ENCODE data around the gene SLC39A10.

The SLC39A10 gene

GRCh38 chr2:195722075-195722474 is 65.0 kb downstream of the SLC39A10 start:
- no peak for DNase-seq (ENCODE audit: low spot score)

GRCh38 chr2:195727106-195727505 is 70.1 kb downstream of the SLC39A10 start:
- DNase-seq (ENCODE audit: low spot score): no peak

GRCh38 chr2:195730912-195731311 is 73.9 kb downstream of the SLC39A10 start:
- DNase-seq (ENCODE audit: low spot score): no peak

GRCh38 chr2:195732574-195732973 is 75.5 kb downstream of the SLC39A10 start:
- DNase-seq (ENCODE audit: low spot score): no peak

GRCh38 chr2:195733831-195734230 is 76.8 kb downstream of the SLC39A10 start:
- no peak for DNase-seq (ENCODE audit: low spot score)

- no peak for DNase-seq (ENCODE audit: low spot score)
Measured at GRCh38 chr2:195734395-195734794, 77.4 kb downstream of the SLC39A10 start.

GRCh38 chr2:195734931-195735330 is 77.9 kb downstream of the SLC39A10 start:
- no peak for DNase-seq (ENCODE audit: low spot score)

GRCh38 chr2:195735347-195735746 is 78.3 kb downstream of the SLC39A10 start:
- no peak for DNase-seq (ENCODE audit: low spot score)

- DNase-seq (ENCODE audit: low spot score): no peak
Measured at GRCh38 chr2:195737511-195738325, 80.7 kb downstream of the SLC39A10 start.

GRCh38 chr2:195741191-195741590 is 84.2 kb downstream of the SLC39A10 start:
- DNase-seq (ENCODE audit: low spot score): no peak

- peak; percentile 48 for DNase-seq (ENCODE audit: low spot score)
Measured at GRCh38 chr2:195756218-195756942, 99.4 kb downstream of the SLC39A10 start.

- DNase-seq (ENCODE audit: low spot score): no peak
Measured at GRCh38 chr2:195758846-195759245, 101.8 kb downstream of the SLC39A10 start.

GRCh38 chr2:195759877-195760276 is 102.9 kb downstream of the SLC39A10 start:
- DNase-seq (ENCODE audit: low spot score): no peak

- no peak for DNase-seq (ENCODE audit: low spot score)
Measured at GRCh38 chr2:195763866-195764265, 106.8 kb downstream of the SLC39A10 start.

- no peak for DNase-seq (ENCODE audit: low spot score)
Measured at GRCh38 chr2:195766691-195767090, 109.7 kb downstream of the SLC39A10 start.

GRCh38 chr2:195768431-195768830 is 111.4 kb downstream of the SLC39A10 start:
- DNase-seq (ENCODE audit: low spot score): no peak

GRCh38 chr2:195769975-195770374 is 112.9 kb downstream of the SLC39A10 start:
- DNase-seq (ENCODE audit: low spot score): no peak

- peak; percentile 11 for DNase-seq (ENCODE audit: low spot score)
Measured at GRCh38 chr2:195779491-195779890, 122.5 kb downstream of the SLC39A10 start.

GRCh38 chr2:195782156-195782555 is 125.1 kb downstream of the SLC39A10 start:
- no peak for DNase-seq (ENCODE audit: low spot score)

Data from kidney tubule cell (primary cell).